OCI-LY3 (cell line): ENCODE measurements around the gene CMTM2.

Experiments
- CTCF ChIP-seq: fragments of 200-600, 300-600 bp; sonication (generic); IDR thresholded peaks from 2 replicates; pipeline ENCODE4 v1.5.1; 2014; ENCODE audit warnings: antibody characterized with exemption, low read length, low read depth
- EZH2phosphoT487 ChIP-seq: fragments of 200-600 bp; shearing (Covaris generic); IDR thresholded peaks from 2 replicates; pipeline ENCODE4 v1.6.1; 2018; ENCODE audit warnings: antibody characterized with exemption, mixed run types, low read depth

- TF ChIP-seq CTCF (no peak), EZH2phosphoT487 (no peak)
Observed at GRCh38 chr16:66554495-66554894, 24.8 kb upstream of the CMTM2 start.
